PFSK-1 (cell line): Measurements from ENCODE around the gene PPARG.

ENCODE experiments used
- POLR2AphosphoS5 ChIP-seq: IDR thresholded peaks from 2 replicates; pipeline ENCODE4 v1.6.1; 2012; ENCODE audit warnings: low read depth, mild to moderate bottlenecking, control low read depth, low read length, moderate library complexity
- SIN3A ChIP-seq: IDR thresholded peaks from 2 replicates; pipeline ENCODE4 v1.6.1; 2012; ENCODE audit warnings: mild to moderate bottlenecking, low read length, moderate library complexity, borderline replicate concordance; ENCODE audit not compliant: insufficient read depth
- TF ChIP-seq, protein P1 (sequence below), 2 experiments: IDR thresholded peaks; 2 replicates each; pipeline versions ENCODE4 v1.6.1 to v1.8.0; 2011 to 2012; ENCODE audit warnings: low read depth in 2 of 2, low read length in 2 of 2, control low read depth in 1 of 2, inconsistent platforms in 1 of 2, mild to moderate bottlenecking in 1 of 2, moderate library complexity in 1 of 2; ENCODE audit not compliant: insufficient read depth in 1 of 2

GRCh38 chr3:12280357-12280806, 8.5 kb upstream of the PPARG start:
- TF ChIP-seq SIN3A (no peak), POLR2AphosphoS5 (no peak)
- TF ChIP-seq, protein P1, sequence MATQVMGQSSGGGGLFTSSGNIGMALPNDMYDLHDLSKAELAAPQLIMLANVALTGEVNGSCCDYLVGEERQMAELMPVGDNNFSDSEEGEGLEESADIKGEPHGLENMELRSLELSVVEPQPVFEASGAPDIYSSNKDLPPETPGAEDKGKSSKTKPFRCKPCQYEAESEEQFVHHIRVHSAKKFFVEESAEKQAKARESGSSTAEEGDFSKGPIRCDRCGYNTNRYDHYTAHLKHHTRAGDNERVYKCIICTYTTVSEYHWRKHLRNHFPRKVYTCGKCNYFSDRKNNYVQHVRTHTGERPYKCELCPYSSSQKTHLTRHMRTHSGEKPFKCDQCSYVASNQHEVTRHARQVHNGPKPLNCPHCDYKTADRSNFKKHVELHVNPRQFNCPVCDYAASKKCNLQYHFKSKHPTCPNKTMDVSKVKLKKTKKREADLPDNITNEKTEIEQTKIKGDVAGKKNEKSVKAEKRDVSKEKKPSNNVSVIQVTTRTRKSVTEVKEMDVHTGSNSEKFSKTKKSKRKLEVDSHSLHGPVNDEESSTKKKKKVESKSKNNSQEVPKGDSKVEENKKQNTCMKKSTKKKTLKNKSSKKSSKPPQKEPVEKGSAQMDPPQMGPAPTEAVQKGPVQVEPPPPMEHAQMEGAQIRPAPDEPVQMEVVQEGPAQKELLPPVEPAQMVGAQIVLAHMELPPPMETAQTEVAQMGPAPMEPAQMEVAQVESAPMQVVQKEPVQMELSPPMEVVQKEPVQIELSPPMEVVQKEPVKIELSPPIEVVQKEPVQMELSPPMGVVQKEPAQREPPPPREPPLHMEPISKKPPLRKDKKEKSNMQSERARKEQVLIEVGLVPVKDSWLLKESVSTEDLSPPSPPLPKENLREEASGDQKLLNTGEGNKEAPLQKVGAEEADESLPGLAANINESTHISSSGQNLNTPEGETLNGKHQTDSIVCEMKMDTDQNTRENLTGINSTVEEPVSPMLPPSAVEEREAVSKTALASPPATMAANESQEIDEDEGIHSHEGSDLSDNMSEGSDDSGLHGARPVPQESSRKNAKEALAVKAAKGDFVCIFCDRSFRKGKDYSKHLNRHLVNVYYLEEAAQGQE (IDR thresholded peaks at IDR 0.05; ENCODE audit: insufficient read depth in 1 of 2, low read depth in 2 of 2, low read length in 2 of 2), result no peak
